A673 (cell line): ENCODE results near the gene ENTPD3.

Experiments used
- CTCF ChIP-seq: fragments of 300-800, 200-600 bp; sonication (generic); conservative IDR thresholded peaks from 2 replicates; pipeline ENCODE4 v1.5.1; 2017; ENCODE audit warnings: low read depth, mild to moderate bottlenecking, antibody characterized with exemption, low read length, moderate library complexity, mixed read lengths
- EZH2 ChIP-seq: fragments of 200-600 bp; sonication (generic); IDR thresholded peaks from 2 replicates; pipeline ENCODE4 v1.6.1; 2017; ENCODE audit warnings: borderline replicate concordance, low read depth, mild to moderate bottlenecking, mixed read lengths, antibody characterized with exemption, low read length; ENCODE audit not compliant: poor library complexity, severe bottlenecking

GRCh38 chr3:40427045-40427669, 40.2 kb downstream of the ENTPD3 start:
- no peak for TF ChIP-seq CTCF
- TF ChIP-seq EZH2, result no peak
